Uterus (tissue), 2 donors: ENCODE results near the gene ZNF138.

Experiments
- POLR2A ChIP-seq, 2 donors: fragments of 450-650 bp; IDR thresholded peaks; one replicate each; pipeline ENCODE4 v1.6.1; 2016; ENCODE audit warnings: antibody characterized with exemption in 2 of 2, mild to moderate bottlenecking in 1 of 2, moderate library complexity in 1 of 2
- TF ChIP-seq, protein P1 (sequence below), 4 experiments: fragments of 200-600 bp in 2 of 4; fragments of 450-650 bp in 2 of 4; sonication (generic) in 2 of 4; IDR thresholded peaks; one replicate each; pipeline ENCODE4 v1.5.1; 2016 to 2019; ENCODE audit warnings: antibody characterized with exemption in 4 of 4, mild to moderate bottlenecking in 2 of 4, moderate library complexity in 1 of 4

DNA sequence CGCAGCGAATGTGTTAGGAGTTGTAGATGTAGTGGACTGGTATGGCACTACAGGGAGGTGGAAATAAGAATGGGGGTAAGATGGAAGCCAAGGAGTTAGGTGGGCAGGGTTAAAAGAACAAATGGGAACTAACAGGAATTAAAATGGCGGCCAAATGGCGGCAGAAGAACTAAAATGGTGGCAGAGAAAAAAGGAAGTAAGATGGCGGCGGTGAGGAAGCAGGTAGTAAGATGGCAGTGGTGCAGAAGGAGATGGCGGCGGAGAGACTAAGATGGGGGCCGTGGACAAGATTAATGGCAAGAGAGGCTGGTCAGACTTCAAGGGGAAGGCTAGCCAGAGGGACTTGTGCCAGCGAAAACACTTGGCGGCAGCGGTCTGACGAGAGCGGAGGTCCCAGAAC lies 44.5 kb downstream of the ZNF138 start:
- TF ChIP-seq, protein P1, sequence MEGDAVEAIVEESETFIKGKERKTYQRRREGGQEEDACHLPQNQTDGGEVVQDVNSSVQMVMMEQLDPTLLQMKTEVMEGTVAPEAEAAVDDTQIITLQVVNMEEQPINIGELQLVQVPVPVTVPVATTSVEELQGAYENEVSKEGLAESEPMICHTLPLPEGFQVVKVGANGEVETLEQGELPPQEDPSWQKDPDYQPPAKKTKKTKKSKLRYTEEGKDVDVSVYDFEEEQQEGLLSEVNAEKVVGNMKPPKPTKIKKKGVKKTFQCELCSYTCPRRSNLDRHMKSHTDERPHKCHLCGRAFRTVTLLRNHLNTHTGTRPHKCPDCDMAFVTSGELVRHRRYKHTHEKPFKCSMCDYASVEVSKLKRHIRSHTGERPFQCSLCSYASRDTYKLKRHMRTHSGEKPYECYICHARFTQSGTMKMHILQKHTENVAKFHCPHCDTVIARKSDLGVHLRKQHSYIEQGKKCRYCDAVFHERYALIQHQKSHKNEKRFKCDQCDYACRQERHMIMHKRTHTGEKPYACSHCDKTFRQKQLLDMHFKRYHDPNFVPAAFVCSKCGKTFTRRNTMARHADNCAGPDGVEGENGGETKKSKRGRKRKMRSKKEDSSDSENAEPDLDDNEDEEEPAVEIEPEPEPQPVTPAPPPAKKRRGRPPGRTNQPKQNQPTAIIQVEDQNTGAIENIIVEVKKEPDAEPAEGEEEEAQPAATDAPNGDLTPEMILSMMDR (IDR thresholded peaks at IDR 0.05) = no peak
- TF ChIP-seq POLR2A (IDR thresholded peaks at IDR 0.05) = no peak
